ENCODE measurements around the gene SPRYD4. TPM values are rescaled to one million over a fixed set of nuclear protein-coding genes. Genes with fewer than 3 reads are reported as not detected.

Gene SPRYD4
- total RNA-seq, 1 donor from 2014 or later: 1.4 TPM

DNA sequence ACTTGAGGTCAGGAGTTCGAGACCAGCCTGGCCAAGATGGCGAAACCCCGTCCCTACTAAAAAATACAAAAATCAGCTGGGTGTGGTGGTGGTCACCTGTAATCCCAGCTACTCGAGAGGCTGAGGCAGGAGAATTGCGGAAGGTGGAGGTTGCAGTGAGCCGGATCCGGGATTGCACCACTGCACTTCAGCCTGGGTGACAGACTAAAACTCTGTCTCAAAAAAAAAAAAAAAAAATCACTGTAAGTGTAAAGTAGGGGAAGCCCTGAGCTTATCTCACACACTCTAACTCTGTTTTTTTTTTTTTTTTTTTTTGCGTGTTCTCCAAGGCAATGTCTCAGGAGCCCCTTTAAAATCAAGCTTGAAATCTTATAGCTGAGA is 52.8 kb downstream of the SPRYD4 start:
- DNase-seq (ENCODE audit: low read depth in 2 of 2): no peak

DNA sequence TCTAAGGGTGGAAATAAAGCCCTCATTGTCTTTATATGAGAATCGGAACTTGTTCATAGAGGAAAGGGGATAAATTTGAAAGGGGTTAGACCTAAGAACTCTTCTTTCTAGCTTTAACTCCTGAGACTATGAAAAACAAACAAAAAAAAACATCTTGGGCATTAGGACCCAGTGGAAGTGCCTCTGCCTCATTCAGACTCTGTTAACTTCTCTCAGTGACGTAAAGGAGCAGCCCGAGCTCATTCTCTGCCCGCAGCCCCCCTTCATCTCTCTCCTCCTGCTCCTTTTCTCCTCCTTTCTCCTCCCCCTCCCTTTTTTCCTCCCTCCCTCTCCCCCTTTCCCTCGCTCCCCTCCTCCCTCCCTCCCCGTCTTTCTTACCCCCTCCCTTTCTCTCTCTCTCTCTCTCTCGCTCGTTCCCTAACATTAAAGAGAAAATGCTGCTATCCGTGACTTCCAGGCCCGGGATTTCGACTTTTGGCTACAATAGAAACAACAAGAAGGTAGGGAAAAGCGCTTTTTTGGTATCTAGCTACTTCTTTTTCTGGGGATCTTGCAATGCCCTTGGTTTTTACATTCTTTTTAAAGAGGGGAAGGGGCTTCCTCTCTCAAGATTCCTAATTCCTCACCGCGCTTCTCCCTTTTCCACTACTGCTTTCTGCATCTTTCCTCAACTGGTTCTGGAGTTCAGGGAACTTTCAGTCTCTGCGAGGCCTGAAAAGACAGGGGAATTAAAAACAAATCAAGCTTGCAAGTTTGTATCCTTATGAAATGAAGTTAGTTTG is 53.4 kb downstream of the SPRYD4 start, which contains the start of gene RBMS2:
RBMS2 (plus strand) TSS at position 231 of the 782 bp plus-strand sequence; CDS start at position 435, 204 bp downstream.
- peak; percentile 58 to 93 for DNase-seq (ENCODE audit: low read depth in 2 of 2)

DNA sequence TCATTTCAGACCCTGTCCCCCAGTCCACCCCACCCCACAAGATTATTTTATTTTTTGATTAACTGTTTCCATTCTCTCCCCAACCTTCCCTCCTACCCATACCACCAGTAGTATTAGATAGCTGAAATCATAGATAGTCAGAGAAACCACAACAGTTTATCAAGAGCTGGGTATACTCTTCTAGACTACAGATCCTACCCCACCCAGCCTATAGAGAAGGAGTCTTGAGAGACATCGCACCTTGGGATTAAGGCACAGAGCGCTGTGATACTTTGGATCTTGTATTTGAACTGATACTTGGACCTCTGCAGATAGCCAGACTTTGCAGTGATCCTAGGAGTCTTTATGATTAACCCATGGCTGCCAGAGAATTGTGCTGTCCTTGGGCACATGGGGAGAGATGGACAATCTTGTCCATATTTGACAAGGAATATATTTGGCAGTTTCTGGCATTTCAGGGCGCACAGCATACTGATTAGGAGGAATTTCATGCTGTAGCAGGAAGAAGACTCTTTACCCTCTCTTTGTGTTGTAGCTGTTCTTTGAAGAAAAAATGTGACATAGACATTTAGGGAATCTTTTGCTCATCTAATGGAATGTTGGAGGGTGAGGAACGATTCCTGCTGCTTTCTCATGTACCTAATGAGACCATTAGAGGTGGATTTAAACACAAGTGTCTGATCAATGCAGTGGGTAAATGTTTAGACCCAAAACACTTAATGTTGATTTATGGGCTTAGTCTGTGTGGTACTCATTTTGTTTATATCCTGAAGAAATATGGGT is 54.2 kb downstream of the SPRYD4 start:
- DNase-seq (ENCODE audit: low read depth in 2 of 2): peak in 1 of 2 donors; percentile 20

DNA sequence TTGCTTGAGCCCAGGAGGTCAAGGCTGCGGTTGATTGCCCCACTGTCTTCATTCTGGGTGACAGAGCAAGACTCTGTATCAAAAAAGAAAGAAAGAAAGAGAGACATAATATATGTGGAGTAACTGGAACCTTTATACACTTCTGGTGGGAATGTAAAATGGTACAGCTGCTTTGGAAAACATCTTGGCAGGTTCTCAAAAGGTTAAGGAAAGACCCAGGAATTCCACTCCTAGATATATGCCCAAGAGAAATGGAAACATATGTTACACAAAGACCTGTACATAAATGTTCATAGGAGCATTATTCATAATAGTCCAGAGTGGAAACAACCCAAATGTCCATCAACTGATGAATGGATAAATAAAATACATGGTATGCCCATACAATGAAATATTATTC is 60.5 kb downstream of the SPRYD4 start:
- DNase-seq (ENCODE audit: low read depth in 2 of 2): no peak

Other genes with a start within 250 kb of the SPRYD4 start
- gene RNF41, start 246.7 kb upstream of the SPRYD4 start, total RNA-seq: 61.4 and 90.8 TPM in 2 replicates
- gene NABP2, start 244.2 kb upstream of the SPRYD4 start, total RNA-seq: 21.6 and 22.5 TPM in 2 replicates
- not detected in 2 replicates for gene SLC39A5, start 238.5 kb upstream of the SPRYD4 start, total RNA-seq
- 10.1 and 17.1 TPM in 2 replicates for gene ANKRD52, start 210.2 kb upstream of the SPRYD4 start, total RNA-seq
- 6.0 and 10.0 TPM in 2 replicates for gene COQ10A, start 201.6 kb upstream of the SPRYD4 start, total RNA-seq
- gene CS, start 168.2 kb upstream of the SPRYD4 start, total RNA-seq: 119 and 132 TPM in 2 replicates
- gene CNPY2, start 152.6 kb upstream of the SPRYD4 start, total RNA-seq: 61.0 and 73.5 TPM in 2 replicates
- 6.7 and 9.6 TPM in 2 replicates for gene PAN2, start 134.6 kb upstream of the SPRYD4 start, total RNA-seq
- 0.13 TPM in 1 of 2 replicates, not detected in the other for gene IL23A, start 129.7 kb upstream of the SPRYD4 start, total RNA-seq
- gene STAT2, start 108.5 kb upstream of the SPRYD4 start, total RNA-seq: 44.3 and 63.1 TPM in 2 replicates
- gene APOF, start 105.7 kb upstream of the SPRYD4 start, total RNA-seq: not detected in 2 replicates
- gene TIMELESS, start 19.2 kb upstream of the SPRYD4 start, total RNA-seq: 10.5 and 11.7 TPM in 2 replicates
- gene MIP, start 13.9 kb upstream of the SPRYD4 start, total RNA-seq: 0.26 and 0.51 TPM in 2 replicates
- 0.13 TPM in 2 replicates for gene GLS2, start 19.6 kb downstream of the SPRYD4 start, total RNA-seq
- gene RBMS2, start 53.2 kb downstream of the SPRYD4 start, total RNA-seq: 43.6 and 52.4 TPM in 2 replicates
- gene BAZ2A, start 161.7 kb downstream of the SPRYD4 start, total RNA-seq: 18.2 and 28.2 TPM in 2 replicates
- 504 and 583 TPM in 2 replicates for gene ATP5F1B, start 177.4 kb downstream of the SPRYD4 start, total RNA-seq
- gene PTGES3, start 219.7 kb downstream of the SPRYD4 start, total RNA-seq: 56.8 and 63.4 TPM in 2 replicates

All from dermis microvascular lymphatic vessel endothelial cell (primary cell).